ENCODE measurements around the gene DMD.

GRCh38 chrX:32644476-32645245, 566.7 kb downstream of the DMD start:
- no peak for TF ChIP-seq CTCF (IDR thresholded peaks at IDR 0.05)
- TF ChIP-seq POLR2AphosphoS5 (IDR thresholded peaks at IDR 0.05): no peak
